GM19372 (cell line): ENCODE data around the gene CDK6.

Source experiments
- ATAC-seq: cut with Tn5 transposase; IDR thresholded peaks from one replicate; pipeline ENCODE4 v1.9.1; 2021; ENCODE audit warnings: mild to moderate bottlenecking, low read depth, moderate library complexity; ENCODE audit not compliant: unreplicated experiment

CDK6 gene

GRCh38 chr7:92830027-92830426, 6.3 kb downstream of the CDK6 start:
- no peak for ATAC-seq

- ATAC-seq = no peak
These were observed 8.8 kb downstream of the CDK6 start for GRCh38 chr7:92827464-92828120.

- no peak for ATAC-seq
These were observed 10.0 kb downstream of the CDK6 start for GRCh38 chr7:92826258-92826938.

- ATAC-seq = no peak
These were observed 11.4 kb downstream of the CDK6 start for GRCh38 chr7:92824901-92825480.

GRCh38 chr7:92824450-92824849, 11.9 kb downstream of the CDK6 start:
- ATAC-seq = no peak

- no peak for ATAC-seq
These were observed 13.3 kb downstream of the CDK6 start for GRCh38 chr7:92823042-92823441.

GRCh38 chr7:92820191-92820590, 16.2 kb downstream of the CDK6 start:
- no peak for ATAC-seq

- no peak for ATAC-seq
These were observed 19.0 kb downstream of the CDK6 start for GRCh38 chr7:92817398-92817797.

GRCh38 chr7:92815412-92815811, 21.0 kb downstream of the CDK6 start:
- ATAC-seq = no peak

GRCh38 chr7:92813390-92814024, 22.9 kb downstream of the CDK6 start:
- peak; percentile 40 for ATAC-seq

- no peak for ATAC-seq
These were observed 25.2 kb downstream of the CDK6 start for GRCh38 chr7:92811158-92811557.

GRCh38 chr7:92809760-92810573, 26.4 kb downstream of the CDK6 start:
- ATAC-seq = peak; percentile 64

GRCh38 chr7:92809397-92809759, 27.0 kb downstream of the CDK6 start:
- ATAC-seq = peak; percentile 19

GRCh38 chr7:92808635-92809034, 27.7 kb downstream of the CDK6 start:
- no peak for ATAC-seq

GRCh38 chr7:92808006-92808405, 28.4 kb downstream of the CDK6 start:
- ATAC-seq = no peak

GRCh38 chr7:92806496-92806895, 29.9 kb downstream of the CDK6 start:
- no peak for ATAC-seq

GRCh38 chr7:92802406-92802805, 34.0 kb downstream of the CDK6 start:
- ATAC-seq = no peak

GRCh38 chr7:92799446-92800211, 36.7 kb downstream of the CDK6 start:
- ATAC-seq = no peak

GRCh38 chr7:92798517-92799249, 37.7 kb downstream of the CDK6 start:
- ATAC-seq = no peak
